ENCODE data around the gene LRRC74B. TPM values are rescaled to one million over a fixed set of nuclear protein-coding genes. Genes with fewer than 3 reads are reported as not detected.
"Not testable (repeated sequence)": the region's sequence is repeated elsewhere in the genome, so short reads cannot be mapped to it uniquely, and the experiment has no call there.

Gene LRRC74B
- total RNA-seq, 1 experiment from 2014 or later: not detected

DNA sequence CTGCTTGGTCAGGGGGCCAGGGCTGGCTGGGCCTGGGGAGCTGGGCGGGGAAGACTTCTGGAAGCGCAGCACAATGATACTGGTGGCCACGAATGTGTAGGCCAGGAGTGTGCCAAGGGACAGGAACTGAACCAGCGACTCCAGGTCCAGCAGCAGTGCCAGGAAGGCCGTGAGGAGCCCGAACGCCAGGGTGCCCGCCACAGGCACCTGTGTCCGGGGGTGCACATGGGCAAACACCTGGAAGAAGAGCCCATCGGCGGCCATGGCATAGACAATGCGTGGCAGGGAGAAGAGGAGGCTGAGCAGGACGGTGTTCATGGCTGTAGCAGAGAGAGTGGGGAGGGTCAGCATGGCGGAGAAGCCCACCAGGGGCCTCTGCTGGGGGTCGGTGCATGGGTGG lies 15.7 kb upstream of the LRRC74B start:
- no peak for DNase-seq (ENCODE audit: extremely low read depth, low read depth)

DNA sequence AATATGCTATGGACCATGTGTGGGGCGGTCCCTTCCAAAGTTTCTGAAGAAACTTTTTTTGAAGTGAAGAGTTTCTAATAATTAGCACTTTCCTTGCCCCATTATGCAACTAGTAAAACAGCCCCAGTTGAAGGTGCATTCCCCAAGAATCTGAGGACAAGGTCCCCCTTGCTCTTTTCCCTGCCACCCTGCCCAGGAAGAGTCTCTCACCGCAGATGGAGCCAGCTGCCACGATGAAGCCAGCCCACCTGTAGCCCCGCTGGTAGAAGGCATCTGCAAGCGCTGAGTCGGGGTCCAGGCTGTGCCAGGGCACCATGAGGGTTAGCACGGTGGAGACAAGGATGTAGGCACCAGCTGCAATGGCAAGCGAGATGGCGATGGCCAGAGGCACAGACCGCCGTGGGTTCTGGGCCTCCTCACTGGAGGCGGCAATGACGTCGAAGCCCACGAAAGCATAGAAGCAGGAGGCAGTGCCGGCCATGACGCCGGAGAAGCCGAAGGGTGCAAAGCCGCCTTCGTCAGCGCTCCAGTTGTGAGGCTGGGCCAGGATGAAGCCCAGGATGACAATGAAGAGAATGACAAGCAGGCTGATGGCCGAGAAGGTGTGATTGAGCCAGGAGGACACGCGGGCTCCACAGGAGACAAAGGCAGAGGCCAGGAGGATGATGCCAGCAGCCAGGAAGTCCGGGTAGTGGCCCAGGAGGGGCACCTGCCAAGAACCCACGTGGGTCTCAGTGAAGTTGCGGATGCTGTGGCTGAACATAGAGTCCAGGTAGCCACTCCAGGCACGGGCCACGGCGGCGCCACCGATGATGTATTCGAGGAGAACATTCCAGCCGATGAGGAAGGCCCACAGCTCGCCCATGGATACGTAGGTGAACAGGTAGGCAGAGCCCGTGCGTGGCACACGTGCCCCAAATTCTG lies 14.9 kb upstream of the LRRC74B start:
- DNase-seq (ENCODE audit: extremely low read depth, low read depth): no peak

DNA sequence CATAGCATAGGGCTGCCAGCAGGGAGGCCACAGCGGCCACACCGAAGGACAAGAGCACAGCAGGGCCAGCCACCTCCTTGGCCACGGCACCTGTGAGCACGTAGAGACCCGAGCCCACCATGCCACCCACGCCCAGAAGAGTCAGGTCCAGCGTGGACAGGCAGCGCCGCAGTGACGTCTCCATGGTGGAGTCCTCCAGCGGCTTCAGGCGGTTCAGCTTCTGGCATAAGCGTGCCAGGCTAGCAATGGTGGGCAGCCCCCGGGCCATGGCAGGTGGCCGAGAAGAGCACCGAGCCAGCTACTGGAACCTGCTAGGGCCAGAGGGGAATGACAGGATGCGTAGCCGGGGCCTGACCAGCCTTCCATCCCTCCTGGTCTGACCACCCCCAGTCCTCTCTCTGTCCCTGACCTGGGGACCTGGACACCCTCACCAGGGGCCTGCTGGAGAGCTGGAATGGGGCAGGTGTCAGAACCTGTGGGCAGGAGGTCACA lies 14.2 kb upstream of the LRRC74B start:
- DNase-seq (ENCODE audit: extremely low read depth, low read depth): no peak

DNA sequence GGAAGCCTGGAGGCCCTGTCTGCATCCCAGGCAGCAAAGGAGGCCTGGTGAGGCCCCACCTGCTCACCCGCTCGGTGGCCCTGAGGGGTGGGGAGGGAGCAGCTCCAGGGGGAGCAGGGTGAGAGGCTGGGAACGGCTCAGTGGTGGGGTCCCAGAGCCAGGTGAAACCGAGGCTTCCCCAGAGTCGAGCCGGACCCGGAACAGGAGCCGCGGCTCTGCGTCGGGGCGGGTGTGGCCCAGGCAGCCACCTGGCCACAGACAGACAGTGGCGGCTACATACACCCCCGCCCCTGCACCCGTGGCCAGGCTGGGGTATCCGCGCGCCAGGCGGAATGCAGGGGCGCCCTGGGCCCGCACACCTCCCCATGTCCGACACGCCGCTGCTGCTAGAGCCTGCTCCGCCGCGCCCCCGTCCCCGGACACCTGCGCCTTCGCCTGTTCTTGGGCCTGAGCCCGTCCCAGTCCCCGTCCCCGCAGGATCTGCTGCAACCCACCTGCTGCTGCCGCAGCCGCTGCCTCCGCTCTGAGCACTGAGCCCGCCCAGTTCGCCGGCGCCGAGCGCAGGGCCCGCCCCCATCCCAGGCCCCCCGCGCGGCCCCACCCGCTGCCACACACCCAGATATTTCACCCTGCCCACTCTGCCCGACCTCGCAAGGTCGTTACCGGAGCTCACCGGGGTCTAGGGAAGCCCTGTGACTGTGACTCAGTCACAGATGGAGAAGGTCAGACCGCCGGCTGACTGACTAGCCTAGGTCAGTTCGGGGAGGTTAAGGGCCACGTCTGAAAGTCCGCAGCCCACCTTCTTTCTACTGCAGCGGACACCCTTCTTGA lies 13.5 kb upstream of the LRRC74B start, which contains the start of gene SLC7A4:
Gene SLC7A4 (minus strand): TSS at position 525 of the 831 bp plus-strand sequence. CDS start 749 bp downstream, outside the sequence.
- no peak for DNase-seq (ENCODE audit: extremely low read depth, low read depth)

DNA sequence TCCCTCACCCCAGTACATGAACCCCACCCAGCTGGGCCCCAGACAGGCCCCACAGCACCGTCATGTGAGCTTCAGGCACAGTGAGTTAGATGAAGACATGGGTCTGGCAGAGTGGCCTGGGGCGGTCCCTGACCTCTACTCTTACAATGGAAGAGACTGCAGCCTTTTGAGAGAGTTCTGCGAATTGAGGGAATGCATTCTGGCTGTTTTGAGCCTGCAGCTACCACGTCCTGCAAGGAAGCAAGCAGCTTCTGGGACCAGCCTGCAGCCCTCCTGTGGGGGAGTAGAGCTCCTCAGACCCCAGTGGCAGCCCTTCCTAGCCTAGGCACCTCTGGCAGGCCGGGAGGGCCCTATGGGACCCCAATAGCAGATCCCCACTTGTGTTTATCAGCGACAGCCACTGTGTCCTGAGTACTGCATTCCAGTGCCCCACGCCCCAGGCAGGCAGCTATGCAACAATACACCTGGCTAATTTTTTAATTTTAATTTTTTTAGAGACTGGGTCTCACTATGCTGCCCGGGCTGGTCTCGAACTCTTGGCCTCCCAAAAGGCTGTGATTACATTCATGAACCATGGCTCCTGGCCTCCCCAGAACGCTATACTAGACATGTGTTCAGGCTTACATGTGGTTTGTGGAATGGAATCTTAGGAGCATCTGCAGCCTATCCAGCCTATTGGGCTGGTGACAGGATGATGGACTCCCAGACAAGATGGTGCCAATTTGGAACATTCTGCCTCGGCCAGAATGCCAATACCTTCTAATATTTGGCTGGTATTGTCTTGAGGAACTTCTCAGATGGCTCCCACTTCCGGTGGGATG lies 12.7 kb upstream of the LRRC74B start:
- no peak for DNase-seq (ENCODE audit: extremely low read depth, low read depth)

DNA sequence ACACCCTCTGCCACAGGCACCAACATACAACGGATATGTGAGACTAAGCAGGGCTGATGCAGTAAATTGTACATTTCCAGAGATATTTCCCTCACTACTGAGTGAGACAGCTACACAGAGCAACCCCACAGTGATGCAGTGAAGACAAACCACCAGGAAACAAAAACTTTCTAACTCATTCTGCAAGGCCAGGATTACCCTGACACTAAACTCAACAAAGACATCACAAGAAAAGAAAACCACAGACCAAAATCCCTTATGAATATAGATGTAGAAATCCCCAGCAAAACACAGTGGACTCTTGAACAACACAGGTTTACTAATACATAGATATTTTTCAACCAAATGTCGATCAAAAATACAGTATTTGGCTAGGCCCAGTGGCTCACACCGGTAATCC lies 11.9 kb upstream of the LRRC74B start:
- DNase-seq (ENCODE audit: extremely low read depth, low read depth): no peak

DNA sequence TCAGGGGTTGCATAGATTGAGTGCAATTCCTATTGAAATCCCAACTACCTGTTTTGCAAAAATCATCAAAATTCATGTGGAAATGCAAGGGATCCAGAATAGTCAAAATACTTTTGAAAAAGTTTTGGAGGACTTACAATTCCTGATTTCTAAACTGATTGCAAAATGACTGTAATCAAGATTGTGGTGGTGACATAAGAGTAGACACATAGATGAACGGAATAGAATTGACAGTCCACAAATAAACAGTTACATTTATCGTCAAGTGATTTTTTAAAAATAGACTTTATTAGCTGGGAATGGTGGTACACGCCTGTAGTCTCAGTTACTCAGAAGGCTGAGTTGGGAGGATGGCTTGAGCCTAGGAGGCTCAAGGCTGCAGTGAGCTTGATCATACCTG lies 10.8 kb upstream of the LRRC74B start:
- no peak for DNase-seq (ENCODE audit: extremely low read depth, low read depth)

DNA sequence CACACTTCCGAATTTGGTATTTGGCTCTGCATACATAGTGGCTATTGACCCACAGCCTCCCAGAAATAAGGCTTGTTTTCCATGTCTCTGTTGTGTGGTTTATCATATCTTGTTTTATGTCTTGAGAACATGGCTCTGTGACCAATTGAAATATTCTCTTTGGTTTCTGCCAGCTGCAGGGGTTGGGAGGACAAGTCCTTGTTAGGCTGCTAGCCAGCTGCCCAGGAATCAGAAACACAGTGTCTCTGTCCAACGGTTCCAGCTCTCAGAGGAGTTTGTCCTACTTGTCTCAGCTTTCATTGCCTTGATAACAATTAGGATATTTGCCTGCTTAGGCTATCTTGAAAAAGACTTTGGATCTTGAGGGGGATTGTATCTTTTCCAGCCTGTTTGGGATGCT lies 7.3 kb upstream of the LRRC74B start:
- DNase-seq (ENCODE audit: extremely low read depth, low read depth): no peak

DNA sequence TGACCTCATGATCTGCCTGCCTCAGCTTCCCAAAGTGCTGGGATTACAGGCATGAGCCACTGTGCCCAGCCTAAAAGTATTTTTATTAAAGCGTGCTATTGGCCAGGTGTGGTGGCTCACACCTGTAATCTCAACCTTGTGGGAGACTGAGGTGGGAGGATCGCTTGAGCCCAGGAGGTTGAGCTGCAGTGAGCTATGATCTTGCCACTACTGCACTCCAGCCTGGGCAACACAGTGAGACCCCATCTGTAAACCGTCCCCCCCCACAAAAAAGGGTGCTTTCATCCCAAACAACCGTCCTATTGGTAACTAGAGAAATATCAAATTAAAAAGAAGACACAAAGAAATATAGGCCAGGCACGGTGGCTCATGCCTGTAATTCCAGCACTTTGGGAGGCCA lies 6.6 kb upstream of the LRRC74B start:
- not testable (repeated sequence) for DNase-seq (ENCODE audit: extremely low read depth, low read depth)

DNA sequence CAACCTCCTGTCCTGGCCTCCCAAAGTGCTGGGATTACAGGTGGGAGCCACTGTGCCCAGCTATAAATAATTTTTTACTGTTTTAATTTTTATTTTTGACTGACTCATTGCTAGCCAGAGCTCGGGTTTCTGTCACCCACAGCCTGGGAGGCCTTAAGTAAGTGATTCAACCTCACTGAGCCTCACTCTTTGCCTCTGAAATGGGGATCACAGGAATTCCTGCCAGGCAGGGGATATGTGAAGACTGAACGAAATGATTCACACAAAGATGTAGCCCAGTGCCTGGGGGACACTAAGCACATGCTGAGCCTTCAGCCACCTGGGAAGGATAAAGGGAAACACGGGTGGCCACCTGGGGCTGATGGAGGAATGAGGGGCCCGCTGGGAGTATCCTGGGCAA lies 3.8 kb upstream of the LRRC74B start:
- DNase-seq (ENCODE audit: extremely low read depth, low read depth): no peak

DNA sequence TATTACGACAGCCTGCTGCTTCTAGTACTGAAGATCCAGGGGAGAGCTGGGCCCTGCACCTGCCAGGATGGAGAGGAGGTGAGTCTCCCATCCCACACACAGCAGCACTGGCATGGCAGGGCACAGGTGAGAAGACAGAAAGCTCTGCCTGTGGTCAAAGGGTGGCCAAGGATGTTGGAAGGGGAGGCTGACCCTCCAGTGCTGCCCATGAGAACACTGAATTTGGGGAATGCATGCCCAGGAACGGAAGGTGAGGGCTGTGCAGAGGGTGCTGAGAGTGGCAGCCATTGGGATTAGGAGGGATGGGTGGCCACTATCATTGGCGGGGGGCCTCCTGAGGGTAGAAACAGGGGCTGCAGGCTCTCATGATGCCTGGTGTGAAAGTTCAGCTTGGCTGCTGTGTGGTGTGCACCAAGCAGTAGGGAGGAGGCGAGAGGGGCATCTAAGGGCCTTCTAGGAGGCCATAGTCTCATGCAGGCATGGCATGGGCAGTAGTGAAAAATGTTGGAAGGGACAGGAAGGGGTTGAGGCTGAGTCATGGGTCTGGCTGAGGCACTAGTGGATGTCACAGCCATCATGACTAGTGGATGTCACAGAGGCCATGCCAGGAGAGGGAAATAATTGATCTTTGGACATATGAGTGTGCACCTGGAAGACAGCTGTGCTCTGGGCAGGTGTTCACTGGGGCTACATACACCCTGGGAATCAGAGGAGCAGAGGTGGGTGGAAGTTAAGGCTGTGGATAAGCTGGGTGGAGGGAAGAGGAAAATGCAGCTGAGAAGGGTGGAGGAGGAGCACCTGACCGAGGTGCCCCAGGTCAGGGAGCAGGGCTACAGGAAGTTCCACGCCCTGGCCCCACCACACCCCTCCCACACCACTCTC lies 2.5 kb upstream of the LRRC74B start:
- no peak for DNase-seq (ENCODE audit: extremely low read depth, low read depth)

DNA sequence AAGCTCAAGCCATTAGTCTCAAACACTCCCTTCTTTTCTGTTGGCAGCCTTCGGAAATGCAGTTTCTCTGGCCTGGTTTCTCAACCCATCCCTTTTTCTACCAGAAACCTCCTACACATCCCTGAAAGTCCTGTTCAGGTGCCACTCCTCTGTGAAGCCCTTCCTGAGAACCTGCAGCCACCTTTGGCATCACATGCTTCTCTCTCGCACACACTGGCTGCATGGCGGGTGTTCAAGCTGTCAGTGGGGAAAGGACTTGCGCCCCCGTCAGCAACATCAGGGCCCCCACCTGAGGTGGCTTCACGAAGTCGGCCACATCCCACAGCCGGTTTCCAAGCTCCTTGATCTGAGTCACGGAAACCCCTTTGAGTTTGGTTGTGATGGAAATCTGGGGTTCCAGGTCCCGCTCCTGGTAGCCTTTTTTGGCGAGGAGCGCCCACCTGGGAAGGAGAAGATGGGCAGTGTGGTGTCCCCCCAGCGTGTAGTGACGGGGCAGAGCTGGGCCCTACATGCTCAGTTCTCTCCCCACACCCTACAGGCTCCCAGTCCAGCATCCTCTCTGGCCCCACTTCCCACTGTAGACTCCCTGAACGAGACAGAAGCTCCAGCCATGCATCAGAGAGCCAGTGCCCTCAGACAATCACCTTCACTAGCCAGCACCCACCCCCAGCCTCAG lies 1.7 kb upstream of the LRRC74B start:
- no peak for DNase-seq (ENCODE audit: extremely low read depth, low read depth)

DNA sequence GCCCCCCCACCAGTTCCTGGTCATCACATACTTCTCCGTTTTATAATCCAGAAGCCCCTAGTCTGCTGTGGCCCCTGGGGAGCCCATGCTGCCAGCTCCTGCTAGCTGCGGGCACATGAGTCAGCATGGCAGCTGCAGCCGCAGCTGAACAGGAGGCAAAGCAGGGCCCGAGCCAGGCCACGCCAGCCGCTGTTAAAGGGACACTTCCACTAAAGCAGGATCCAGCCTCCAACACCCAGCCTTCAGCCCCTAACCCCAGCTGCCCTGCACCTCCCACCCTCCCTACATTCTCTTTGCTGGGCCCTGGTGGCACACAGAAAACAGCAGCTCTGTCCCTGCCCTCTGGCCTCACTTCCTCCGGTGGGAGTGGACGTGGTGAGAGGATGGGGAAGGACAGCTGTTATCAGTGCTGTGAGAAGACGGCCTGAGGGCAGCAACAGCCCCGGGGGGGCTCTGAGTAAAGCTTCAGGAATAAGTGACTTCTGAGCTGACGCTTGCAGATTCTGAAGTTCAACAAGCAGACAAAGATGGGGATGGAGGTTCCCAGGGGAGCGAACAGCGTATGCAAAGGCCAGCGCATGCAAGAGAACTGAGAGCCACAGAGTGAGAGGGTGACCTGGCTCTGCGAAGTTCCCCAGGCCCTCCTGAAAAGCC lies 688 bp upstream of the LRRC74B start:
- peak; percentile 12 for DNase-seq (ENCODE audit: extremely low read depth, low read depth)

DNA sequence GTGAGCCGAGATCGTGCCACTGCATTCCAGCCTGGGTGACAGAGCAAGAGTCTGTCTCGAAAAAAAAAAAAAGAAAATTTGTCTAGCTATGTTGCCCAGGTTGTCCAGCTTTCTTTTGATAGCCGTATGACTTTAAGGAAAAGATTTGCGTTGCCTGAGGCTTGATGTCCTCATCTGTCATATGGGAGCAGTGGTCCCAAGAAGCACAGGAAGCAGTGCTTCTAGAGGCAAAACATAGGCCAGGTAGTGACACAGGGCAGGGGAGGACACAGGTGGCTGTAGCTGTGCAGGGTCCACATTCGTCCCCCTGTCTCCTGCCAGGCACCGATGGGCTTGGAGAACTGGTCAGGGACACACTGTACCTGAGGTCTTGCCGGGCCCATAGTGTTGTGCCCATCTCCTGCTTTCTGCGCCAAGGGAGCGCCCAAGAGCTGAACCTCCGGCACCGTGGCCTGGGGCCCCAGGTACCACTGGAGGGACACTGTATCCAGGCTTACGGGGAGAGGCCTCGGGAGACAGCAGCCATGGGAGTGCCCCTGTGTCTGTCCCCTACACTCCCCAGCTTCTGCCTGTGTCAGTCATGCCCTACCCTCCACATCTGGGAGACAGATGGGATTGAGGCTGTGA lies 1.4 kb downstream of the LRRC74B start:
- DNase-seq (ENCODE audit: extremely low read depth, low read depth): no peak

DNA sequence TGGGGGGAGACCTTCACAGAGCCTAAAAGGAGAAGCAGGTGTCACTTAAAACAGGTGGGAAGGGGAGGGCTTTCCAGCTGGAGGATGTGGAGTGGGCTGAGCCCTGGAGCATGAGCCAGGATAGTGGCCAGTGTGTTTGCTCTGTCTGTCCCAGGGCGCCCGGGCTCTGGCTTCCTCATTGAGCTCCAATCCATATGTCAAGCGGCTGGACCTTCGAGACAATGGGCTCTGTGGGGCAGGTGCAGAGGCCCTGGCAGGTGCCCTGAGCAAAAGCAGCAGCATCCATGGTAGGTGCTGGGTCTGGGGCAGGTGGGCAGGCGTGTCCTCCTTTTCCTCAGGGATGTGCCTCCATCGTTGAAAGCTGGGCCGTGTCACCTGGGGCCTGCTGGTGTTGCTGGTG lies 2.0 kb downstream of the LRRC74B start:
- DNase-seq (ENCODE audit: extremely low read depth, low read depth): no peak

DNA sequence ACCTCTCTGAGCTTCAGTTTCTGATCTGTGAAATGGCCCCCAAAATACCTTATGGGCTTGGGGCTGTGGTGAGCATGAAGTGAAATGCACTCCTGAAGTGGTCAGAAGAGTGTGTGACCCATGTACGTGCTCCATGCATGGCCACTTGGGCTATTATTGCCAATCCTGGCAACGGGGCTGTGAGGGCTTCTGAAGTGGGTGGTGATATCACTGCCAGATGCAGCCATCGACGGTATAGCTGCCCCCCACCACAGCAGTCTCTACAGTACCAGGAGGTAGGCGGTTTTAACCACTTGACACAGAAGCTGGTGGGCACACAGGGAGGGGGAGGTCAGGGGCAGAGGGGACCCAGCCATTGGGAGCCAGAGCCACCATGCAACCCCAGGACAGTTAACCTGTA lies 2.7 kb downstream of the LRRC74B start:
- DNase-seq (ENCODE audit: extremely low read depth, low read depth): not testable (repeated sequence)

DNA sequence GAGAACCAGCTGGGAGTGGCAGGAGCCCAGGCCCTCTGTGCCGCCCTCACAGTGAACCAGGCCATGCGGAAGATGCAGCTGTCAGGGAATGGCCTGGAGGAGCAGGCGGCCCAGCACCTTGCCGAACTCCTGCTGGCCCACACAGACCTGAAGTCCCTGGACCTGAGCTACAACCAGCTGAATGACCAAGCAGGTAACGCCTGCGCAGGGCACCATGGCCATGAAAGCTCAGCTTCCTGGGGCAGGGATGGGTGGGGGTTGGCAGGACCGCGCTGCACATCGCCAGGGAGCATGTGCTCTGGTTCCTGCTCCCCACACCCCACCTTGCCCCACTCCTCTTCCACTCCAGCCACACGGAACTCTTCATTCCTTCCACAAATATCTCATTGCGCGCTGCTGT lies 3.2 kb downstream of the LRRC74B start:
- not testable (repeated sequence) for DNase-seq (ENCODE audit: extremely low read depth, low read depth)

Measured in NCI-H460 (cell line).